DMS153 (cell line): ENCODE data around the gene TP53I11.

Experiments used
- DNase-seq: peaks from one replicate; lab custom pipeline; 2025; lab: John Stamatoyannopoulos, UW

TP53I11 gene

GRCh38 chr11:44885065-44885810 is 65.4 kb downstream of the TP53I11 start:
- DNase-seq: no peak

GRCh38 chr11:44884056-44884455 is 66.6 kb downstream of the TP53I11 start:
- no peak for DNase-seq

DNA sequence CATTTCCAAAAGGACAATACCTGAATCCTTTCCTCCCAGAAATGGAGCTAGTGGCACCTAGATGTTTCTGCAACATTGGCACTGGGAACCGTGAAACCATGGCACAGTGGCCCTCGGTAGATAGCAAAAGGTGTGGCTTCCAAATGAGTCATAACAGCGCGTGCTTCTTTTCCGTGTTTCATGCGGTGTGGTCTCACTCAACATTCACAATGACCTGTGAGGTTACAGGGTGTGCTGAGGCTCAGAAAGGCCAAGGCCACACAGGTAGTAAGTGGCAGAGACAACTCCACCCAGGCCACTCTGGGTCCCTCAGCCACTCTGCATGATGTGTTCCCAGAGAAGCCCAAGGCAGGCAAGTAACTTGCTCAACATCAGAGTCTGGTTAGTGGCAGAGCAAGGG is 67.4 kb downstream of the TP53I11 start:
- DNase-seq: no peak
